Tibial nerve (tissue), 4 donors: ENCODE measurements around the gene LRRC27. TPM values are rescaled to one million over a fixed set of nuclear protein-coding genes. Genes with fewer than 3 reads are reported as not detected.

Experiments used
- DNase-seq, 2 donors: peaks; one replicate each; pipeline ENCODE4 v3.0.0-alpha.2; 2019; ENCODE audit warnings: low spot score in 2 of 2
- H3K27ac ChIP-seq, 4 donors: fragments of 200-600 bp; sonication (generic) in 3 of 4; one replicate each; pipeline ENCODE4 v1.5.1; 2017 to 2019; ENCODE audit warnings: mild to moderate bottlenecking in 1 of 4
- H3K27me3 ChIP-seq, 2 donors: fragments of 200-600 bp; sonication (generic) in 1 of 2; one replicate each; pipeline versions ENCODE4 v1.5.1 to v1.6.0; 2017 to 2019
- H3K36me3 ChIP-seq, 3 donors: fragments of 200-600 bp; sonication (generic); one replicate each; pipeline ENCODE4 v1.5.1; 2018 to 2019
- H3K4me1 ChIP-seq, 4 donors: fragments of 200-600 bp; sonication (generic) in 3 of 4; one replicate each; pipeline ENCODE4 v1.5.1; 2017 to 2019
- H3K4me3 ChIP-seq, 4 donors: fragments of 200-600 bp; sonication (generic) in 3 of 4; one replicate each; pipeline ENCODE4 v1.5.1; 2017 to 2019; ENCODE audit warnings: mild to moderate bottlenecking in 1 of 4, moderate library complexity in 1 of 4
- H3K9me3 ChIP-seq, 4 donors: fragments of 200-600 bp; sonication (generic) in 3 of 4; one replicate each; pipeline ENCODE4 v1.5.1; 2017 to 2019
- EP300 ChIP-seq, 2 donors: sonication (generic); formaldehyde crosslinking; IDR thresholded peaks; one replicate each; pipeline ENCODE4 v1.6.1; 2017; ENCODE audit warnings: antibody characterized with exemption in 2 of 2, mild to moderate bottlenecking in 1 of 2
- POLR2A ChIP-seq, 2 donors: fragments of 450-650 bp; IDR thresholded peaks; one replicate each; pipeline ENCODE4 v1.6.1; 2017; ENCODE audit warnings: antibody characterized with exemption in 2 of 2, mild to moderate bottlenecking in 2 of 2, moderate library complexity in 2 of 2
- WGBS, 2 donors: methylation state at CpG; one replicate each; pipeline ENCODE4 v1.1.5; 2018; 5-methylcytosine and 5-hydroxymethylcytosine counted together
- total RNA-seq, 4 donors: library from RNA; depleted of rRNA; stranded (reverse); fragments of >200 nt; gene quantifications; one replicate each; pipeline ENCODE4 v1.1.0, GENCODE V29; 2016
- TF ChIP-seq, protein P1 (sequence below), 5 experiments: fragments of 200-600 bp in 3 of 5; fragments of 450-650 bp in 2 of 5; sonication (generic) in 3 of 5; IDR thresholded peaks; one replicate each; pipeline ENCODE4 v1.5.1; 2016 to 2019; ENCODE audit warnings: antibody characterized with exemption in 5 of 5, mild to moderate bottlenecking in 3 of 5, moderate library complexity in 2 of 5

The LRRC27 gene
- total RNA-seq, 4 donors from 2014 or later = 10.1 to 21.6 (median 17.9) TPM

DNA sequence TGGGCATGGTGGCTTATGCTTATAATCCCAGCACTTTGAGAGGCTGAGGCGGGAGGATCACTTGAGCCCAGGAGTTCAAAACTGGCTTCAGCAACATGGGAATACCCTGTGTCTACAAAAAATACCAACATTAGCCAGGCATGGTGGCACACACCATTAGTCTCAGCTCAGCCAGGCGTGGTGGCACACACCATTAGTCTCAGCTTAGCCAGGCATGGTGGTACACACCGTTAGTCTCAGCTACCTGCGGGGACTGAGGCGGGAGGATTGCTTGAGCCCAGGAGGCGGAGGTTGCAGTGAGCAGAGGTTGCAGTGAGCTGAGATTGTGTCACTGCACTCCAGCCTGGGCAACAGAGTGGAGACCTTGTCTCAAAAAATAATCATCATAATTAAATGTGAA lies 9.0 kb downstream of the LRRC27 start:
- DNase-seq = no peak
- H3K36me3 ChIP-seq = peaks cover 0 to 60% (median 0%) of the 10 kb centered on the region in 3 donors
- H3K4me3 ChIP-seq = no peak overlapping the region
- no peaks in the 10 kb centered on the region for H3K27me3 ChIP-seq
- no peak overlapping the region for H3K27ac ChIP-seq
- 93 to 95% methylated on average over 6 of the region's 6 CpGs for WGBS, 2 donors
- H3K9me3 ChIP-seq = peaks cover 0 to 4% (median 0%) of the 10 kb centered on the region in 4 donors
- H3K4me1 ChIP-seq = peaks cover 0 to 5% (median 0%) of the 10 kb centered on the region in 4 donors
- TF ChIP-seq POLR2A (IDR thresholded peaks at IDR 0.05) (no peak), EP300 (IDR thresholded peaks at IDR 0.05) (no peak)
- TF ChIP-seq, protein P1, sequence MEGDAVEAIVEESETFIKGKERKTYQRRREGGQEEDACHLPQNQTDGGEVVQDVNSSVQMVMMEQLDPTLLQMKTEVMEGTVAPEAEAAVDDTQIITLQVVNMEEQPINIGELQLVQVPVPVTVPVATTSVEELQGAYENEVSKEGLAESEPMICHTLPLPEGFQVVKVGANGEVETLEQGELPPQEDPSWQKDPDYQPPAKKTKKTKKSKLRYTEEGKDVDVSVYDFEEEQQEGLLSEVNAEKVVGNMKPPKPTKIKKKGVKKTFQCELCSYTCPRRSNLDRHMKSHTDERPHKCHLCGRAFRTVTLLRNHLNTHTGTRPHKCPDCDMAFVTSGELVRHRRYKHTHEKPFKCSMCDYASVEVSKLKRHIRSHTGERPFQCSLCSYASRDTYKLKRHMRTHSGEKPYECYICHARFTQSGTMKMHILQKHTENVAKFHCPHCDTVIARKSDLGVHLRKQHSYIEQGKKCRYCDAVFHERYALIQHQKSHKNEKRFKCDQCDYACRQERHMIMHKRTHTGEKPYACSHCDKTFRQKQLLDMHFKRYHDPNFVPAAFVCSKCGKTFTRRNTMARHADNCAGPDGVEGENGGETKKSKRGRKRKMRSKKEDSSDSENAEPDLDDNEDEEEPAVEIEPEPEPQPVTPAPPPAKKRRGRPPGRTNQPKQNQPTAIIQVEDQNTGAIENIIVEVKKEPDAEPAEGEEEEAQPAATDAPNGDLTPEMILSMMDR (IDR thresholded peaks at IDR 0.05) = no peak

DNA sequence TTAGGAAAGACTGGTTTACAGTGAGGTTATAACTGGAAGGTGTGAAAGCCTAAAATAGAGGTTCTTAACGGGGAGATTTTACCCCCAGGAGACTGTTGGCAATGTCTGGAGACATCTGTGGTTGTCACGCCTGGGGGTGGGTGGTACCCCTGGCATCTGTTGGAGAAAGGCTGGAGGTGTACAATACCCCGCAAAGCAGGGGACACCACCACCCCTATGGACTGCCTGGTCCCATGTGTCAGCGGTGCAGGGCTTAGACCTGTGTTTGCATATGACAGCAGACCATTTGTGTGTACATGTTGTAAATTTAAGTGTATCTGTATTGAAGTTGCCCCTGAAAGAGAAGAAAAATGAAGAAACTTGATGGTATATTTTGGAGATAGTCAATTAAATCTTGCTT lies 9.8 kb downstream of the LRRC27 start:
- WGBS, 2 donors = 93 to 94% methylated on average over 4 of the region's 4 CpGs
- Histone ChIP-seq H3K4me1 (no peaks in the 10 kb centered on the region), H3K27ac (no peak overlapping the region), H3K36me3 (peaks cover 0 to 66% (median 0%) of the 10 kb centered on the region in 3 donors), H3K4me3 (no peak overlapping the region), H3K27me3 (no peaks in the 10 kb centered on the region), H3K9me3 (peaks cover 0 to 4% (median 0%) of the 10 kb centered on the region in 4 donors)
- TF ChIP-seq EP300 (IDR thresholded peaks at IDR 0.05) (no peak), POLR2A (IDR thresholded peaks at IDR 0.05) (no peak)
- TF ChIP-seq, protein P1 (IDR thresholded peaks at IDR 0.05) = no peak
- DNase-seq = no peak

DNA sequence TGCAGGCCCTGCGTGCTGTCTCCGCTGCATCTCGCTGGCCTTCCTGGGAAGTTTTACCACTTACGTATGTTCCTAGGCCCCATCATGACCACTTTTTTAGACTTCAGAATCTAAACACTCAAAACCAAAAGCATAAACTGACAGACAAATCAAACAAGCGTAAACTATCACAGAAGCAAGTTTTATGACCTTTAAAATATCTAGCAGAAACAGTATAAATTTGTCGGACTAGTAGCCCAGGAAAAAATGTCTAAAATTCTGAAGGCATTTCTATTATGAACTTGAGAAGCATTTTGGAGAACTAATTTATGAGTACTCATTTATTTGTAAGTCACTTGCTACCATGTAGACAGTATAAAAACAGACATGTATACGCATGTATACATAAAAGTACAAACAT lies 10.6 kb downstream of the LRRC27 start:
- no peak for TF ChIP-seq EP300 (IDR thresholded peaks at IDR 0.05)
- TF ChIP-seq, protein P1 (IDR thresholded peaks at IDR 0.05) = no peak
- no peak for TF ChIP-seq POLR2A (IDR thresholded peaks at IDR 0.05)
- Histone ChIP-seq H3K27ac (no peak overlapping the region), H3K4me1 (no peaks in the 10 kb centered on the region), H3K36me3 (peaks cover 0 to 72% (median 0%) of the 10 kb centered on the region in 3 donors), H3K4me3 (no peak overlapping the region), H3K9me3 (peaks cover 0 to 4% (median 0%) of the 10 kb centered on the region in 4 donors), H3K27me3 (no peaks in the 10 kb centered on the region)
- 91% methylated on average over 7 of the region's 7 CpGs for WGBS, 2 donors
- no peak for DNase-seq

DNA sequence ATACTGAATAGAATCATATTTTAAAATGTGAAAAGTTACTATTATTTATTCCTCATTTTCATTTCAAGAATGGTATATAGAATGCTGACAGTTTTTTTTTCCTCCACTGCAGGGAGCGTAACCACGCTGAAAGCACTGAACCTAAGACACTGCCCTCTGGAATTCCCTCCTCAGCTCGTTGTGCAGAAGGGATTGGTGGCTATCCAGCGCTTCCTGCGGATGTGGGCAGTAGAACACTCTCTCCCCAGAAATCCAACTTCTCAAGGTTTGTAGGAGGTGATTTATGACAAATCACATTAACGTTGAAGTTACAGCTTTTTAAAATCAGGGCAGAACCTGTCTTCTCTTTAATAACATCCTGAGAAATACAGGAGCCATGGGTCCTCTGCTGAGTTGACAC lies 12.4 kb downstream of the LRRC27 start:
- peaks cover 0 to 4% (median 0%) of the 10 kb centered on the region in 4 donors for H3K9me3 ChIP-seq
- H3K4me1 ChIP-seq = no peaks in the 10 kb centered on the region
- TF ChIP-seq EP300 (IDR thresholded peaks at IDR 0.05) = no peak
- no peak for TF ChIP-seq POLR2A (IDR thresholded peaks at IDR 0.05)
- TF ChIP-seq, protein P1 (IDR thresholded peaks at IDR 0.05) = no peak
- no peak overlapping the region for H3K4me3 ChIP-seq
- H3K27ac ChIP-seq = no peak overlapping the region
- DNase-seq = no peak
- H3K36me3 ChIP-seq = peaks cover 0 to 75% (median 0%) of the 10 kb centered on the region in 3 donors
- no peaks in the 10 kb centered on the region for H3K27me3 ChIP-seq
- WGBS, 2 donors = 76 to 78% methylated on average over 6 of the region's 6 CpGs

DNA sequence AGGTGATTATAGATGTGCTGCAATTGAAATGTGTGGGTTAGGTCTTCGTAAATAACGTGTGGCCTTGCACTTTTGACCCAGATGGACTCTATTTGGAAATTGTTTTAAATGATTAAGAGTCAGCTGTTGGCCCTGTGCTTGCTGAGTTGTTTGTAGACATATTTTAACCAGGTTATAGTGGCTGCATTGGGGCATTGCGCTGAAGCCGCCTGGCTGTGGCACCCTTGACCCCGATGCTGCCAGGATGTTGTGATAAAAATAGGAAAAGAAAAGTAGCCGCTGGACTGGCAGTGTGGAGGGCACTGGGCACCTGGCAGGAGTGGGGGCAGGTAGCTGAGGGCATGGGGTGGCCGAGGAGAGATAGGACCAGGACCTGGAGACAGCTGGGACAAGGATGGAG lies 13.4 kb downstream of the LRRC27 start:
- H3K9me3 ChIP-seq = peaks cover 0 to 4% (median 0%) of the 10 kb centered on the region in 4 donors
- WGBS, 2 donors = 90 to 91% methylated on average over 7 of the region's 7 CpGs
- no peak for DNase-seq
- H3K27me3 ChIP-seq = no peaks in the 10 kb centered on the region
- H3K27ac ChIP-seq = no peak overlapping the region
- TF ChIP-seq POLR2A (IDR thresholded peaks at IDR 0.05) (no peak), EP300 (IDR thresholded peaks at IDR 0.05) (no peak)
- TF ChIP-seq, protein P1 (IDR thresholded peaks at IDR 0.05) = no peak
- no peaks in the 10 kb centered on the region for H3K4me1 ChIP-seq
- H3K4me3 ChIP-seq = no peak overlapping the region
- H3K36me3 ChIP-seq = peaks cover 0 to 78% (median 0%) of the 10 kb centered on the region in 3 donors
